H1 (cell line): Measurements from ENCODE around the gene SURF1. TPM values are rescaled to one million over a fixed set of nuclear protein-coding genes. Genes with fewer than 3 reads are reported as not detected.

Source experiments
- polyA plus RNA-seq, 7 experiments: library from polyadenylated mRNA; depleted of rRNA in 3 of 7; stranded (reverse) in 5 of 7; unstranded in 2 of 7; fragments of >200 nt in 5 of 7; fragments of 200-250 nt in 2 of 7; gene quantifications; 1 replicate in 5 of 7; 2 replicates in 1 of 7; 4 replicates in 1 of 7; pipeline versions ENCODE4 v1.2.1 to v1.2.3, GENCODE V29; 2011 to 2013; ENCODE audit warnings: missing spikeins in 2 of 7, mixed read lengths in 2 of 7
- total RNA-seq: library from RNA; stranded (reverse); fragmentation: NEBNext Ultra II Directional; extraction: Animal tissue kit (Norgen Biotek cat#: 25700); gene quantifications from 2 replicates; pipeline ENCODE4 v1.2.1, GENCODE V29; 2021
- TF ChIP-seq, protein P1 (sequence below): fragments of 300-600 bp; sonication (generic); IDR thresholded peaks from 2 replicates; pipeline ENCODE4 v1.7.1; 2012; ENCODE audit warnings: low read length, moderate library complexity, mild to moderate bottlenecking, inconsistent platforms; ENCODE audit not compliant: insufficient replicate concordance

SURF1 gene
- total and polyA plus RNA-seq, 2 of the 8 experiments (the other 6 are each of a cell fraction or from before 2014, with no cell fraction given), result 43.1 to 44.7 TPM

DNA sequence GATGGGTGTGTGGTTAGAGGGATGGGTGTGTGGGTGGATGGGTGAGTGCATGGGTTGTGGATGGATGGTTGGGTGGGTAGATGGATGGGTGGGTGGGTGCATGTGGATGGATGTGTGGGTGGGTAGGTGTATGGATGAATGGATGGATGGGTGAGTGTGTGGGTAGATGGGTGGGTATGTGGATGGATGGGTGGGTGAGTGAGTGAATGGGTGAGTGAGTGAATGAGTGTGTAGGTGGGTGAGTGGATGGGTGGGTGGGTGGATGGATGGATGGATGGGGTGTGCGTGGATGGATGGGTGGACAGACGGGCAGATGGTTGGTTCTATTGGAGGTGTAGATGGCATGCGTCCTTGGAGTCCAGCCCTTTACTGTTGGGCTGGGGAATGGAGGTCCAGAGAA lies 37.1 kb upstream of the SURF1 start (continued):
- TF ChIP-seq, protein P1, sequence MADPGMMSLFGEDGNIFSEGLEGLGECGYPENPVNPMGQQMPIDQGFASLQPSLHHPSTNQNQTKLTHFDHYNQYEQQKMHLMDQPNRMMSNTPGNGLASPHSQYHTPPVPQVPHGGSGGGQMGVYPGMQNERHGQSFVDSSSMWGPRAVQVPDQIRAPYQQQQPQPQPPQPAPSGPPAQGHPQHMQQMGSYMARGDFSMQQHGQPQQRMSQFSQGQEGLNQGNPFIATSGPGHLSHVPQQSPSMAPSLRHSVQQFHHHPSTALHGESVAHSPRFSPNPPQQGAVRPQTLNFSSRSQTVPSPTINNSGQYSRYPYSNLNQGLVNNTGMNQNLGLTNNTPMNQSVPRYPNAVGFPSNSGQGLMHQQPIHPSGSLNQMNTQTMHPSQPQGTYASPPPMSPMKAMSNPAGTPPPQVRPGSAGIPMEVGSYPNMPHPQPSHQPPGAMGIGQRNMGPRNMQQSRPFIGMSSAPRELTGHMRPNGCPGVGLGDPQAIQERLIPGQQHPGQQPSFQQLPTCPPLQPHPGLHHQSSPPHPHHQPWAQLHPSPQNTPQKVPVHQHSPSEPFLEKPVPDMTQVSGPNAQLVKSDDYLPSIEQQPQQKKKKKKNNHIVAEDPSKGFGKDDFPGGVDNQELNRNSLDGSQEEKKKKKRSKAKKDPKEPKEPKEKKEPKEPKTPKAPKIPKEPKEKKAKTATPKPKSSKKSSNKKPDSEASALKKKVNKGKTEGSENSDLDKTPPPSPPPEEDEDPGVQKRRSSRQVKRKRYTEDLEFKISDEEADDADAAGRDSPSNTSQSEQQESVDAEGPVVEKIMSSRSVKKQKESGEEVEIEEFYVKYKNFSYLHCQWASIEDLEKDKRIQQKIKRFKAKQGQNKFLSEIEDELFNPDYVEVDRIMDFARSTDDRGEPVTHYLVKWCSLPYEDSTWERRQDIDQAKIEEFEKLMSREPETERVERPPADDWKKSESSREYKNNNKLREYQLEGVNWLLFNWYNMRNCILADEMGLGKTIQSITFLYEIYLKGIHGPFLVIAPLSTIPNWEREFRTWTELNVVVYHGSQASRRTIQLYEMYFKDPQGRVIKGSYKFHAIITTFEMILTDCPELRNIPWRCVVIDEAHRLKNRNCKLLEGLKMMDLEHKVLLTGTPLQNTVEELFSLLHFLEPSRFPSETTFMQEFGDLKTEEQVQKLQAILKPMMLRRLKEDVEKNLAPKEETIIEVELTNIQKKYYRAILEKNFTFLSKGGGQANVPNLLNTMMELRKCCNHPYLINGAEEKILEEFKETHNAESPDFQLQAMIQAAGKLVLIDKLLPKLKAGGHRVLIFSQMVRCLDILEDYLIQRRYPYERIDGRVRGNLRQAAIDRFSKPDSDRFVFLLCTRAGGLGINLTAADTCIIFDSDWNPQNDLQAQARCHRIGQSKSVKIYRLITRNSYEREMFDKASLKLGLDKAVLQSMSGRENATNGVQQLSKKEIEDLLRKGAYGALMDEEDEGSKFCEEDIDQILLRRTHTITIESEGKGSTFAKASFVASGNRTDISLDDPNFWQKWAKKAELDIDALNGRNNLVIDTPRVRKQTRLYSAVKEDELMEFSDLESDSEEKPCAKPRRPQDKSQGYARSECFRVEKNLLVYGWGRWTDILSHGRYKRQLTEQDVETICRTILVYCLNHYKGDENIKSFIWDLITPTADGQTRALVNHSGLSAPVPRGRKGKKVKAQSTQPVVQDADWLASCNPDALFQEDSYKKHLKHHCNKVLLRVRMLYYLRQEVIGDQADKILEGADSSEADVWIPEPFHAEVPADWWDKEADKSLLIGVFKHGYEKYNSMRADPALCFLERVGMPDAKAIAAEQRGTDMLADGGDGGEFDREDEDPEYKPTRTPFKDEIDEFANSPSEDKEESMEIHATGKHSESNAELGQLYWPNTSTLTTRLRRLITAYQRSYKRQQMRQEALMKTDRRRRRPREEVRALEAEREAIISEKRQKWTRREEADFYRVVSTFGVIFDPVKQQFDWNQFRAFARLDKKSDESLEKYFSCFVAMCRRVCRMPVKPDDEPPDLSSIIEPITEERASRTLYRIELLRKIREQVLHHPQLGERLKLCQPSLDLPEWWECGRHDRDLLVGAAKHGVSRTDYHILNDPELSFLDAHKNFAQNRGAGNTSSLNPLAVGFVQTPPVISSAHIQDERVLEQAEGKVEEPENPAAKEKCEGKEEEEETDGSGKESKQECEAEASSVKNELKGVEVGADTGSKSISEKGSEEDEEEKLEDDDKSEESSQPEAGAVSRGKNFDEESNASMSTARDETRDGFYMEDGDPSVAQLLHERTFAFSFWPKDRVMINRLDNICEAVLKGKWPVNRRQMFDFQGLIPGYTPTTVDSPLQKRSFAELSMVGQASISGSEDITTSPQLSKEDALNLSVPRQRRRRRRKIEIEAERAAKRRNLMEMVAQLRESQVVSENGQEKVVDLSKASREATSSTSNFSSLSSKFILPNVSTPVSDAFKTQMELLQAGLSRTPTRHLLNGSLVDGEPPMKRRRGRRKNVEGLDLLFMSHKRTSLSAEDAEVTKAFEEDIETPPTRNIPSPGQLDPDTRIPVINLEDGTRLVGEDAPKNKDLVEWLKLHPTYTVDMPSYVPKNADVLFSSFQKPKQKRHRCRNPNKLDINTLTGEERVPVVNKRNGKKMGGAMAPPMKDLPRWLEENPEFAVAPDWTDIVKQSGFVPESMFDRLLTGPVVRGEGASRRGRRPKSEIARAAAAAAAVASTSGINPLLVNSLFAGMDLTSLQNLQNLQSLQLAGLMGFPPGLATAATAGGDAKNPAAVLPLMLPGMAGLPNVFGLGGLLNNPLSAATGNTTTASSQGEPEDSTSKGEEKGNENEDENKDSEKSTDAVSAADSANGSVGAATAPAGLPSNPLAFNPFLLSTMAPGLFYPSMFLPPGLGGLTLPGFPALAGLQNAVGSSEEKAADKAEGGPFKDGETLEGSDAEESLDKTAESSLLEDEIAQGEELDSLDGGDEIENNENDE, result no peak
